ENCODE data around the gene PHTF2.
"Not testable (repeated sequence)": the region's sequence is repeated elsewhere in the genome, so short reads cannot be mapped to it uniquely, and the experiment has no call there.

DNA sequence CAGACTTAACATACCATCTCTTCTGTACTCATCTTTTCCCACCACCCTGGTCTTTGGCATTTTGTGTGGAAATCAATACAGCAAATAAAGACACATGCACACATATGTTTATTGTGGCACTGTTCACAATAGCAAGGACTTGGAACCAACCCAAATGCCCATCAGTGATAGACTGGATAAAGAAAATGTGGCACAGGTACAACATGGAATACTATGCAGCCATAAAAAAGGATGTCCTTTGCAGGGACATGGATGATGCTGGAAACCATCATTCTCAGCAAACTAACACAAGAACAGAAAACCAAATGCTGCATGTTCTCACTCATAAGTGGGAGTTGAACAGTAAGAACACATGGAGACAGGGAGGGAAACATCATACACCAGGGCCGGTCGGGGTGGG is 37.9 kb downstream of the PHTF2 start:
- TF ChIP-seq POLR2AphosphoS5 (IDR thresholded peaks at IDR 0.05); POLR2A (IDR thresholded peaks at IDR 0.05; ENCODE audit: low read depth): not testable (repeated sequence)
- TF ChIP-seq, protein P1, sequence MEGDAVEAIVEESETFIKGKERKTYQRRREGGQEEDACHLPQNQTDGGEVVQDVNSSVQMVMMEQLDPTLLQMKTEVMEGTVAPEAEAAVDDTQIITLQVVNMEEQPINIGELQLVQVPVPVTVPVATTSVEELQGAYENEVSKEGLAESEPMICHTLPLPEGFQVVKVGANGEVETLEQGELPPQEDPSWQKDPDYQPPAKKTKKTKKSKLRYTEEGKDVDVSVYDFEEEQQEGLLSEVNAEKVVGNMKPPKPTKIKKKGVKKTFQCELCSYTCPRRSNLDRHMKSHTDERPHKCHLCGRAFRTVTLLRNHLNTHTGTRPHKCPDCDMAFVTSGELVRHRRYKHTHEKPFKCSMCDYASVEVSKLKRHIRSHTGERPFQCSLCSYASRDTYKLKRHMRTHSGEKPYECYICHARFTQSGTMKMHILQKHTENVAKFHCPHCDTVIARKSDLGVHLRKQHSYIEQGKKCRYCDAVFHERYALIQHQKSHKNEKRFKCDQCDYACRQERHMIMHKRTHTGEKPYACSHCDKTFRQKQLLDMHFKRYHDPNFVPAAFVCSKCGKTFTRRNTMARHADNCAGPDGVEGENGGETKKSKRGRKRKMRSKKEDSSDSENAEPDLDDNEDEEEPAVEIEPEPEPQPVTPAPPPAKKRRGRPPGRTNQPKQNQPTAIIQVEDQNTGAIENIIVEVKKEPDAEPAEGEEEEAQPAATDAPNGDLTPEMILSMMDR (IDR thresholded peaks at IDR 0.05): not testable (repeated sequence)
